GM21447 (cell line): ENCODE measurements around the gene LUM.
A peak's percentile ranks its signal among the peaks of the same experiment; 100 is the strongest.
"Not testable (repeated sequence)": the region's sequence is repeated elsewhere in the genome, so short reads cannot be mapped to it uniquely, and the experiment has no call there.

Experiments used
- ATAC-seq: cut with Tn5 transposase; IDR thresholded peaks from one replicate; pipeline ENCODE4 v1.9.1; 2021; ENCODE audit not compliant: unreplicated experiment

The LUM gene

GRCh38 chr12:91110311-91110924 is 876 bp downstream of the LUM start:
- ATAC-seq = no peak

- ATAC-seq = no peak
Observed at GRCh38 chr12:91109581-91110310, 1.5 kb downstream of the LUM start.

DNA sequence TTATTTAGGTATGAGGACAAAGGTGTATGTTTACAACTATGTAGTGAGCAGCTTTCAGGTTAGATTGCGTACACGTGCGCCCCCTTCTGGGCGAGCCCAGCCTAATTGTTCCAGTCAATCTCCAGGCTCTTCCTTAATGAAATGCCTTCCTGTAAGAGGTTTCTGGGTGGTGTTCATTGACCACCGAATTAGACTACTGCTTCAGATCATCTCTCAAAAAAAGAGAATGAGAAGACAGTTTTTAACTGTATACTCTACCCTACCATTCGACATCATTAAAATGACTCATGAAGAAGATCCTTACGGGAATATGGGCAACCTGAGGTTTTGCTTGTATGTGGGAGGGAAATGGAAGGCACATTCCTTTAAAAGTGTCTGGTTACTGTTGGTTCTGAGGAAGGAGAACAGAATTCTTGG is 2.1 kb downstream of the LUM start:
- ATAC-seq = peak; percentile 81

DNA sequence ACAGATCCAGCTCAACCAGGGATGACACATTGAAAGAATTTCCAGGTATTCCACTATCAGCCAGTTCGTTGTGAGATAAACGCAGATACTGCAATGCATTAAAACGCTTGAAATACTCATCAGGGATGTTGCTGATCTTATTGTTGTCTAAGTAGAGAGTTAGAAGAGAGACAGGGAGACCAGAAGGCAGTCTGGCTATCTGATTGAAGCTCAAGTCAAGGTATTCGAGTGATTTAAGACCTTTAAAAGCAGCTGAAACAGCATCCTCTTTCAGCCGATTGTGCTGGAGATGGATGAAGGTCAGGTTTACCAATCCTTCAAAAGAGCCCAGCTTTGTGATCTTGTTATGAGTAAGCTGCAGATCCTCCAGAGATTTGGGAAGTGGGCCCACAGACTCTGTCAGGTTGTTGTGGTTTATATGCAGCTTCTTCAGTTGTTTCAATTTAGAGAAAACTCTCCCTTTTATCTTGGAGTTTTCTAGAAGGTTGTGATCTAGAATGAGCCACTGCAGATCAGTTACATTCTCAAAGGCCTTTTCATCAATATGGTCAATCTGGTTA is 3.0 kb downstream of the LUM start:
- ATAC-seq = no peak

- no peak for ATAC-seq
Observed at GRCh38 chr12:91106283-91106682, 5.0 kb downstream of the LUM start.

GRCh38 chr12:91105807-91106206 is 5.5 kb downstream of the LUM start:
- no peak for ATAC-seq

- peak; percentile 64 for ATAC-seq
Observed at GRCh38 chr12:91104812-91105466, 6.4 kb downstream of the LUM start.

DNA sequence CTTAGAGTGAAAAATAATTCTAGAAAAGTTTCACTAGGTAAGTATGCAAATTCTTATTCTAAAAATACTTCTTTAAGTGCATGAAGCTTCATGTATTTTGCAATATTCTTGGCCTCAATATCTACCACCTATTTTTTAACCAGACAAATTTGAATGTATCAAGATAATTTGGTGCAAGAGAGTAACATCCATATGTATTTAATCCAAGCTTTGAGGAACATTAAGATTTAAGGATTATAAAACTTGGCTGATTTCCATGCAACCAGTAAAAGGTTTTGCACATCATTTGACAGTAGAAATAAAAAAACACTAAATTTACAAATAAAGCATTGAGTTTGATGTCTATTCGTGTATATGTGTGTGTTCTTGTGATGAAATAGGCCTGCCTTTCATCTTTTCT is 7.7 kb downstream of the LUM start:
- no peak for ATAC-seq

DNA sequence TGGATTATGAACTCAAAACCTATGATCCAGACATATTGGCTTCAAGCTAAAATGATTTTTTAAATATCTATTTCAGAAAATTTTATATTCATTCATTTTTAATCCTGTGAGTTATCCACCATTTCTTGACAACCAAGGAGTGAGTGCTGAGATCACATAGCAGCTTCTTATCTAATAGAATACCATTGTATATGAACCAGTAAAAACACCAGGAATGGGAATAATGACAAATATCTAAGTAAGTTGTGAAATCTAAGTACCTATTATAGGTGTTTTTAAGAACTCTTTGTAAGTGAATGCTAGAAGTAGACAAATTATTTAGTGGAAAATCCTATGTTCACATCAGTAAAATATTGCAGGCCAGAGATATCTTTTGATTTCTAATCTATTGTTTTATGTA is 8.2 kb downstream of the LUM start:
- ATAC-seq = no peak

DNA sequence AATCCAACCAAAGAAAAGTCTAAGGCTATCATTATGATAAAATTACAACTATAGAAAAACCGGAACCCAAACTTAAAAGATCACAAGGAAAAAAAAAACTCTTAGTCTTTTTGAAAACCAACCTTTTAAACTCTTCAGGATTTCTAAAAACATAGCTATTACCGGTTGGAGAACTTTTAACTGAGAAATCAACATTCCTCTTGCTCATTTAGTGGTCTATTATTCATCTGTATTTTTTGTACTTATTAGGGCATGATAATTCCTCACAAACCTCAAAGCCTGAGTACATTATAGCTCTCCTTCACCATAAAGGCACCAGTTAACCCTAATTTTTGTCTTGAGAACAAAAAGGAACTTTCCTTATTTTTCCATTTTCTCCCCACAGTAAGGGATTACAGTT is 10.4 kb downstream of the LUM start:
- ATAC-seq = no peak

GRCh38 chr12:91099836-91100235 is 11.5 kb downstream of the LUM start:
- no peak for ATAC-seq

DNA sequence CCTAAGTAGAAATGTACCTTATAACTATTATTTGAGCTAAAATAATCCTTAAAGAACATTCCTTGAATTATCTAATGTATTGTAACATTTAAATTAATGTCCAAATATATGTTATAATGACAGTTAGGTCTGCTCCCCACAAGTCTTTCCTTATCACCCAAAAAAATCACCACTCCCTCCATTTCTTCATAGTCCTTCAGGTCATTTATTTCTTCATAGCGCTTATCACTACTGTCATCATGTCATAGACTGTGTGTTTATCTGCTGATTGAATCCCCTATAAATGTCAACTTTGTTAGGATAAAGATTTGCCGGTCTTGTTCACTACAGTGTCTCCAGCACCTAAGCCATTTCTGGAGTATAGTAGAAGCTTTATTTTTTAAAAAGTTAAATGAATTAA is 12.0 kb downstream of the LUM start:
- no peak for ATAC-seq

DNA sequence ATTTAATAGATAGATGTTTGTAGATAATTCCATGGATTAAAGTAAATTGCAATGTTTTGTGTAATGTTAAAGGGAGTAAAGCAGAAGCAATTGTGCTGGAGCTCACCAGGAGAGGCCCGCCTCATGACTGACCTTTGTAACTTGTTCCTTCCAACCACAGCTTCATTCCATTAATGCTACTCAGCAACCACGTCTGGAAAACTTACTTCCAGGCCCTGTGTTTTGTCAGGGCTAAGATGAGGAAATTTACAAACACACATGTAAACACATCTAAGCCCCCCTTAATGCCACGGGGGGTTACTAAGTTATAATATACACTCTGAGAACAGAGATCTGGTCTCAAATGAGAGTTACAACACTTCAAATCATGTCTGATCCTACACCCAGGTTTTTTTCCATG is 12.4 kb downstream of the LUM start:
- no peak for ATAC-seq

DNA sequence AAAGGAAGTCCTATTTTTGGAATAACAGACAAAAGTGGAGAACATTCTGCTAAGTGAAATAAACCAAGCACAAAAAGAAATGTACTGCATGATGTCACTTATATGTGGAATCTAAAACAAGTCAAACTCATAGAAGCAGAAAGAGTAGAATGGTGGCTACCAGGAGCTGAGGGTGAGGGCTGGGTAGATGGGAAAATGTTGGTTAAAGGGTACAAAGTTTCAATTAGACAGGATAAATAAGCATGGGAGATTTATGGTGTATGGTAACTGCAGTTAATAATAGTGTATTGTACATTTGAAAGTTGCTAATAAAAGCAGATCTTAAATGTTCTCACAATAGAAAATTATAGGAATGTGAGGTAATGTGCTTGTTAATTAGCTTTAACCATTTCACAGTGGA is 12.8 kb downstream of the LUM start:
- ATAC-seq = no peak

- ATAC-seq = no peak
Observed at GRCh38 chr12:91094957-91095356, 16.3 kb downstream of the LUM start.

DNA sequence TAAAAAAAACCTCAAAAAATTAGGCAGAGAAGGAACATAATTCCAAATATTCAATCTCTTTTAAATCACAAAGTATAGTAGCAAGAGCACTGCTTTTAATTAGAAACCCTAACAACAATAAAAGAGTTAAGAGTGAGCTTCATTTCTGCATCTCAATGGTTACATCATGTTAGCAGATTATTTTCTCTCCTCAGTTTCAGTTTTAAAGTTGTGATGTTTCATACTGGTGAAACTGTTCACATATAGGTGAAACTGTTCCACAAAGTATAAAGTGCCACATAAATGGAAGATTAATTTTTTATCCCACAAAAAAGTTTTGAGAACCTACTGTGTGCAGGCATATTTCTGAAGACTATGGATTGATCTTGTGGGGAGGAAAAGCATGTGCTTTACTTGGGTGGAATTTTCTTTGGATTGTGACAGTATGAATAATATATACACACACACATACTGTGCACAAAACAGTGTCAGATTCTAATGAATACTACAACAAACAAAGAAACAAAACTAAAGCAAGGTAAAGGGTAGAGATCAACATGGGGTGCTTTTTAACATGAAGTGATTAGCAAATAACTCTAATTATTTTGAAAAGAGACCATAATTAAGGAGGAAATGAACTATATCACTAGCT is 17.1 kb downstream of the LUM start:
- ATAC-seq = no peak

- no peak for ATAC-seq
Observed at GRCh38 chr12:91093341-91093740, 18.0 kb downstream of the LUM start.

- ATAC-seq = no peak
Observed at GRCh38 chr12:91091916-91092715, 19.2 kb downstream of the LUM start.

DNA sequence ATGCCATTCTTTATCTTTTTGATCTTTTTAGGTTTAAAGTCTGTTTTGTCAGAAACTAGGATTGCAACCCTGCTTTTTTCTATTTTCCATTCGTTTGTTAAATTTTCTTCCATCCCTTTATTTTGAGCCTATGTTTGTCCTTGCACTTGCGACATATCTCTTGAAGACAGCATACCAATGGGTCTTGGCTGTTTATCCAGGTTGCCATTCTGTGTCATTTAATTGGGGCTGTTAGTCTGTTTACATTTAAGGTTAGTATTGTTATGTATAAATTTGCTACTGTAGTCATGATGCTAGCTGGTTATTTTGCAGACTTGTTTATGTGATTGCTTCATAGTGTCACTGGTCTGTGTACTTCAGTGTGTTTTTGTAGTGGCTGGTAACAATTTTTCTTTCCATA is 21.3 kb downstream of the LUM start:
- not testable (repeated sequence) for ATAC-seq

GRCh38 chr12:91080041-91080440 is 31.3 kb downstream of the LUM start:
- no peak for ATAC-seq

- no peak for ATAC-seq
Observed at GRCh38 chr12:91078501-91078900, 32.8 kb downstream of the LUM start.
